Measurements from ENCODE around the gene PRRX2. TPM values are rescaled to one million over a fixed set of nuclear protein-coding genes. Genes with fewer than 3 reads are reported as not detected.
"Not testable (repeated sequence)": the region's sequence is repeated elsewhere in the genome, so short reads cannot be mapped to it uniquely, and the experiment has no call there.

Gene PRRX2
- polyA plus RNA-seq, 1 donor: 4.5 TPM

DNA sequence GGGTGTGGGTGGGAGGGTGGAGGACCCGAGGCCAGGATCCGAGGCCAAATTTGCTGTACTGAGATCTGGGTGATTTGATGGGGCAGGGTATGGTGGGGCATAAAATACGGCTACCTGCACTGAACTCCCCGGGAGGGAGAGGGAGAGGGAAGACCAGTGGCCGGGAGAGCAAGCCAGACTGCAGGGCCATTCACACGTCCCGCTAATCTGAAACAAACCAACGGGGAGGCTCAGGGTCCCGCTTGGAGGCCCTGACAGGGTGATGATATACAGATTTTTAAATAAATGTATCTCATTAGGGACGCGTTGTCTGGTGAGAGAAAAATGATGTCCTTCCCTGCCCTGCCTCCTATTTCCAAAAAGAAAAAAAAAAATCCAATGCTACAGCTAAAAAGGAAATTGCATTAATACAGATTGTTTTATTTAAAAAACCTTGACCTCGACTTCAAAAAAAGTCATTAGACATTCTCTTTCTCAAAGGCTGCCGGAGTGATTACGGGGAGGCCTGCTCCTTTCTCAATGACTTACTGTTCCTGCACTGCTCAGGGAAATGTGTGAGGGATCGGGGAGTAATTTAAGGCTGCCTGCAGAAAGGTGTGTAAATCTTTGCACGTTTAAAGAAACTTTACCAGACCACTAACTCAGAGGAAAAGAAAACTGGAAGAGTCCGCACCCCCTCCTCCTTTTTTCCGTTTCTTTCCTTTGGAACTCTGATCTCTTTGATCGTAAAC is 11.5 kb upstream of the PRRX2 start:
- no peak for DNase-seq (ENCODE audit: low read depth)

DNA sequence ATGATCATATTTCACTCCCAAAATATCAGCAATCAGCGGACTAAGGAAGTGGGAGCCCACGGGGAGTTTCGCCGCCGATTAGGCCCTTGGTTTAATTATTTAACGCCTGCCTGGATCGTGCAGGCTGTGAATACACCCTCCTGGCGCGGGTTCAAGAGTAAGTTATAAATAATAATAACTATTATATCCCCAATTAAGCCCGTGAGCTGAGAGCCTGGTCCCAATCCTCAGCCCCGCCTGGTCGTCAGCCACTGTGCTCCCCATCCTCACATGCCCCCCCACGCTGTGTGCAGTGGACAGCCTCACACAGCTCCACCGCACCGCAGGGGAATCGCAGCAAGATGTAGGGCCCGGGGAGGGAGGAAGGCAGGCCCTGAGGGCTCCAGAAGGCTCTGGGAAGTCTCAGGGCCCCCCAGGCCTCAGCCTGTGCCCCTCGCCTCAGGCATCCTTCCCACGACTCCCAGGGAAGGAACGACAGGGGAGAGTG is 10.8 kb upstream of the PRRX2 start:
- DNase-seq (ENCODE audit: low read depth): no peak

DNA sequence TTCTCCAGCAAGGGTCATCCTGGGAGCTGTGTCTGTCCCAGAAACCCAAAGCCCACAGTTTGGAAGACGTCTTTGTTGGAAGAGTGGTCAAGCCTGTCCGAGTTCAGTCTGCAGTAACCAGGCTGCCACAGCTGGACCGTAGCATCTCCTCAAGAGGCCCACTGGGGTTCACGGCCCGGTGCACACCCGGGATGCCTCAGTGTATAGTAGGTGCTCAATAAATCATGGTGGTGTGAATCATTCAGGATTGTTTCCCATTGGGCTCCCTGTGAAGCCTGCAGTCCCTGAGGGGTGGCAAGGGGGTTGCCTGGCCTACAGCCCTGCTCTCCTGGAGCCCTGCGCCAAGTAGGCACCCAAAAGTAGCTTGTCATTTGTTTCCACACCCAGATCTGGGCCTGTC is 10.3 kb upstream of the PRRX2 start:
- DNase-seq (ENCODE audit: low read depth): no peak

DNA sequence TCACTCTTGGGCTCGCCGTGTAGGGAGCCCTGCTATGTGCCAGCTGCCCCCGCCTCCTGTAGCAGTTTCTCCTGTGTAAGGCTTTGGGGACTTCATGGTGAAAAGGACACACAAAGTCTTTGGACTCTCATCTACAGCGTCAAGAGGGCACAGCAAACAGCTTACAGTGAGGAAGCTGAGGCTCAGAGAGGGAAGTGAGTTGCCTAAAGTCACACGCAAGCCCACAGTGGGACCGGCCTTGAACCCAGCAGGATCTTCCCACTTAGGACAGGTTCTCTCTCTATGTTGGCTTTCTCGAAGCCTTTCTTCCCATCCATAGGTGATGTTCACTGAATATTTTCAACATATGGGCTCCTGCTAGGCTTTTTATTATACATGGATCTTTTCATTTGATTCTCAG is 9.8 kb upstream of the PRRX2 start:
- no peak for DNase-seq (ENCODE audit: low read depth)

DNA sequence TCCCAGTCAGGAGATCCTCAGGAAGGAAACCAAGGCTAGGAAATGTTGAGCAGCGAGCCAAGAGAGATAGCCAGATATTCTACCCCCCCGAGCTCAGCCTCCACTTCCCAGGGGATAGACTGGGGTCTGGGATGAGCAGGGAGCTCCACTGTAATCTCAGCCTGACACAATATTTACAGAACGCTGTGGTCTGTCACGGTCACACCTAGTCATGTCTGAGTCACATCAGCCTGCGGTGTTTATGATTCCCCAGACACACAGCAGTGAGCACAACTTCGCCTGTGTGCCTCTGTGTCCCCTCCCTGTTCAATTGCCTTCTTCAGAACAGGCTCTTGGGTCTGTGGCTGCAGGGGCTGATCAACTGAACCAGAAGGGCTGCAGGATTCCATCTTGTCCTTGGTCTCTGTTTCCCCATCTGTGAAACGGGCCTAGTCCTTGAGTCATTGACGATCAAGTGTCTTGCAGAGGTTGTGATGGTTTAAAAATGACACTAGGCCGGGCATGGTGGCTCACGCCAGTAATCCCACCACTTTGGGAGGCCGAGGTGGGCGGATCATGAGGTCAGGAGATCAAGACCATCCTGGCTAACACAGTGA is 8.6 kb upstream of the PRRX2 start:
- DNase-seq (ENCODE audit: low read depth): no peak

DNA sequence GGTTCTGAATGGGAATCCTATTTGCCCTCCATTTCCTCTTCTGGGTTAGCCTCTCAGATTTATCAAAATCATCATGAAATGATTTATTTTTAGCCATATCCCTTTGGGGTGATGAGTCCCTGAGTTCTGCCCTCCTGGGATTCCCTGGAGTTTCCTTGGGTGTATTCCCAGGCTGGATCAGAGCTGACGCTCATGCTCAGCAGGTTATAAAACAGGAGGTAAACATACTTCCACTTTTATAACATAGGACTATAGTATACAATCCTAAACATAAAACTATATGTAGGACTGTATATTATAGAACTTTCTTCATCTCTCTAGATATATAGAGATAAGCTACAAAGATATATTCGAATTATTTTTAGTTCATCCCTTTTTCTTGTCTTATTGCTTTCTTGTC is 4.4 kb upstream of the PRRX2 start:
- DNase-seq (ENCODE audit: low read depth): no peak

DNA sequence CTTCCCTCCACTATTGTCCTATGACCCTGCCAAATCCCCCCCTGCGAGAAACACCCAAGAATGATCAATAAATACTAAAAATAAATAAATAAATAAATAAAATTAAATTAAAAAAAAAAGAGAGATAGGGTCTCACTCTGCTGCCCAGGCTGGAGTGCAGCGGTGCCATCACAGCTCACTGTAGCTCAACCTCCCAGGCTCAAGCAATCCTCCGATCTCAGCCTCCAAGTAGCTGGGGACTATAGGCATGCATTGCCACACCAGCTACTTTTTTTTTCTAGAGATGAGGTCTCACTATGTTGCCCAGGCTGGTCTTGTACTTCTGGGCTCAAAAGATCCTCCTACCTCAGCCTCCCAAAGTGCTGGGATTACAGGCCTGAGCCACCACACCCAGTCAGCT is 3.2 kb upstream of the PRRX2 start:
- not testable (repeated sequence) for DNase-seq (ENCODE audit: low read depth)

DNA sequence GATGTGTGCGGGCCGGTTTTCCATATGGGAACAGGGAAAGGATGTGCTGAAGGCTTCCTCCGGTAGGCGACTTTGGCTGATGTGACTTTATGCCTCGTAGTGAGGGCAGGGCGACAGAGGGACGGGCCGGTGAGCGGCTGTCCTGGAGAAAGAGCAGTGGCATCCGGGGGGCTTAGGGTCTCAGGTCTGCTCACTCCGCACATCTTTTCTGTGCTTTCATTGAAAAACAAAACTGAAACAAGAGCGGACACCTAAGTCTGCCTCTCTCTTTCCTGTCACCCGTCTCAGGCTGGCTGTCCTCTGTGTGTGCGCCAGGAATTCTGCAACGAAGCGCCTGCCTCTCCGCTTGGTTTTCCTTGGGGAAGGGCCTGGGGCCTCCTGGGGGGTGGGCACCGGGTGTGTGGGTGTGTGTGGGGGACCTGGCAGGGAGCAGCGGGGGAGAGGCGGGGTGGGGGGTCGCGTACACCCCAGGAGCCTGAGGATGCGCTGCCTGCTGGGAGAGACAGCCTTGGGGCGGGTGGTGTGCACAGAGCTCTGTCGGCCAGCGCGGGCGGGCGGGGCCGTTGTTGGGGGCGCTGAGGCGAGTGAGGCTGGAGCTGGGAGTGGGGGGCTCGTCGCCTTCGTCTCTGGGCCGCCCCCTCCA is 580 bp upstream of the PRRX2 start:
- DNase-seq (ENCODE audit: low read depth): no peak

DNA sequence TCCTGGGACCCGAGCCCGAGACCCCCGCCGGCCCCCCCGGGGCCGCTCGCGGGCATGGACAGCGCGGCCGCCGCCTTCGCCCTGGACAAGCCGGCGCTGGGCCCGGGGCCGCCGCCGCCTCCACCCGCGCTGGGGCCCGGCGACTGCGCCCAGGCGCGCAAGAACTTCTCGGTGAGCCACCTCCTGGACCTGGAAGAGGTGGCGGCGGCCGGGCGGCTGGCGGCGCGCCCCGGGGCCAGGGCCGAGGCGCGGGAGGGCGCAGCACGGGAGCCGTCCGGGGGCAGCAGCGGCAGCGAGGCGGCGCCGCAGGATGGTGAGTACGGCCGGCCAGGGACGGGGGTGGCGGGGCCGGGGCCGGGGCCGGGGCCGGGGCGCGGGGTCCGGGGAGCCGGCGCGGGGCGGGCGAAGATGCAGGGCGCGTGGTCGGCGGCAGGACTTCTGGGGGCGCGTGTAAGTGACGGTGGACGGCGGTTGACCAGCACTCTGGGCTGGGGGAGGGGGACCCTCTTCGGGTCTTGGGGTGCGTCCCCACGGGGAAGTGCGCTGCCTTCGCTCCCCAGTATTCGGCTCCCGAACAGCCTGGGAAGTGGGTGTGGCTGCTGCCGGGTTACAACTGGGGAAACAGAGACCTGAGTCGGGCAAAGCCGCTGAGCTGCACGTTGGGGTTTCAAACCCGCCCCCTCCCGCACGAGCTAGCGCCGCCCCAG is 520 bp downstream of the PRRX2 start:
- DNase-seq (ENCODE audit: low read depth): no peak

DNA sequence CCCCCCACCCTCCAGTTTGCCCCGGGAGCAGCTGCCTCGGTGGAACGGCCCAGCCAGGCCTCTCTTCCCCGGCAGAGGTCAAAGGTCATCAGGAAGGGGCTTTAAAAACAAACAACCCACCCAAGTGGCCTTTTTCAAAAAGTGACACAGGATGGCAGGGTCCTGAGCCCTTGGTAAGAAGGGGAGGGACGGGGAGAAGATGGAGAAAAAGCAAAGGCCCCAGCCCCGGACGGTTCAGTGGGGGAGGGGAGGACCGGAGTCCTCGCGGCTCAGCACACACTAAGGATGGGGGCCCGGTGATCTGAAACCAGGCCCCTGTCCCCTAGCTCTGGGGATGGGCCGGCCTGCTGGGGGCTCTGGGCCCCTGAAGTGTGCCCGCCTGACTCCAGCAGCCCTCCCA is 1.1 kb downstream of the PRRX2 start:
- no peak for DNase-seq (ENCODE audit: low read depth)

DNA sequence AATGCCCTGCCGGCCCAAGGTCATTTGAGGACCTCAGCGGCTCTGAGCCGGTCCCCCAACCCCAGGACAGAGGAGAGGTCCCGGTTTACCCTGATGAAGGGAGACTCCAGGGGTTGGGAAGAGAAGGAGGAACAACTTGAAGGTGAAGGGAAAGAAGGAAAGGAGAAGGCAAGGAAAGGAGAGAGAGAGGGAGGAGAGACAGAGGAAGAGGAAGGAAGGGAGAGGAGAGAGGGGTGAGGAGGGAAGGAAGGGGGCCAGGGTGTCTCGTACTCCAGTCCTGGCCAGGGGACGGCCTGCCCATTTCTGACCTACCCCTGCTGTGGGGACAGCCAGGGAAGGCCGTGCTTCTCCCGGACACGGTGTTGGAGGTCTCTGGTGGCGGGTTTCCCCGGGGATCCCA is 1.9 kb downstream of the PRRX2 start:
- DNase-seq (ENCODE audit: low read depth): no peak

DNA sequence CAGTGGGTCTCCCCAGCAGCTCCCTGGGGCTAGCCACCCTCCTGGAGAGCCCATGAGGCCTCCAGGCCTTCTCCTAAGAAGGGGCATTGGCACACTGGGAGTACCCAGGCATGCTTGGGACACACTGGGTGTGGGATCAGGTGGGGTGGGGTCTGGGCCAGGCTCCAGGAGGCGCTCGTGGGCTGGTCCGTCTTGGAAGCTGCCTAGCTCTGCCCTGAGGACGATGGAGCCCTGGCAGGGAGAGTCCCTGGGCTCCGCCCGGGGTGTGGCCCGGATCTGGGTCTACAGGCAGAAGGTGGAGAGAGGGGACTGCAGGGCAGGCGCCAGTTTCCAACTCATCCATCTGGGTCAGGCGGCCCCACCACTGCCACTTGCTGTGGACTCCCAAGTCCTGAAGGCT is 2.4 kb downstream of the PRRX2 start:
- DNase-seq (ENCODE audit: low read depth): no peak

DNA sequence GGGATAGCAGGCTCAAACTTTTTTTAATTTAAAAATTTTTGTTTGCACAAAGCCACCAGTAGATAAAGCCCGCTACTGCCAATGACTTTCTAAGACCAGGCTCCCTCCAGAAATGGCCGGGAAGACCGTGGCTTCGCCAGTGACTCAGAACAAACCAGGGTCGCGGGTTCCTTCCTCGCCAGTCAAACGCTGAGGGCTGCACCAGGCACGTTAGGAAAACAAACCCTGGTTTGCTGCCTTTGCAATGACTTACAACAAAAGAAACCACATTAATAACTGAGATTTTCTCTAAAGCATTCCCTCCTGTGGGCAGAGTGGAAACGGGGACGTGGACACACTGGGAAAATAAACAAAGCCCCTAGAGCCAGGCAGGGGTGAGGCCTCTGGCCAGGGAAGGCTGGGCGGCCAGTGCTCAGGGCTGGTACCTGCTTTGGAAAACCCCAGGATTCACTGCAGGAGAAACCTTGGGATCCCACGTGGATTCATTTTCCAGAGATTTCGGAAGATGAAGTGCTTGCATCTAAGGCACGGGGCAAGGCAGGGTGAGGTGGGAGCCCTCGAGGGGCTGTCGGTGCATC is 3.8 kb downstream of the PRRX2 start:
- no peak for DNase-seq (ENCODE audit: low read depth)

DNA sequence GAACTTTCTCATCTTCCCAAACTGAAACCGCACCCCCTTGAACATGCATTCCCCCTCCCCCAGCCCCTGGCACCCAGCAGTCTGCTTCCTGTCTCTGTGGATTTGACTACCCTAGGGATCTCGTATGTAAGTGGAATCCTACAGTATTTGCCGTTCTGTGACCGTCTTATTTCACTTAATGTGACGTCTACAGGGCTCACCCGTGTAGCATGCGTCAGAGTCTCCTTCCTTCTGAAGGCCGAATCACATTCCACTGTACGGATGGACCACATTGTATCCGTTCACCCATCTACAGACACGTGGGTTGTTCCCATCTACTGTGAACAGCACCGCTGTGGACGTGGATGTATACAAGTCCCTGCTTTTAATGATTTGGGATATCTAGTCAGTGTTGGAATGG is 4.5 kb downstream of the PRRX2 start:
- no peak for DNase-seq (ENCODE audit: low read depth)

DNA sequence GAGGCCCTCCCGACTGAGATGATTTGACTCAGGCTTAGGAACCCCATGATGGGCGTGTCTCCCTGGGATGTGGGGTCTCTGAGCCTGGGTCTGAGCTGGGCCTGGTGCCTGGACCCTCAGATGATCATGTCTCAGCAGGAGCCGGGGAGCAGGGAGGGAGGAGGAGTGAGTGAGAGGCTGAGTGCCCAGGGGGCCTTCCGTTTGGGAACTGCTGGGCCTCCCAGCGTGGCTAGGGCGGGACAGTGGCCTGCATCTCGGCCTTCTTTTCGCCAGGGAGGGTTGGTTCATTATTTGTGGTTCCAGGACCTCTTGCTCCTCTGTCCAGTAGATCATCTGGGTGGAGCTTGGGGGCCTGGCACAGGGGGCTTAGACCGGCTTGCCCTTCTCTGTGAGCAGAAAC is 5.6 kb downstream of the PRRX2 start:
- DNase-seq (ENCODE audit: low read depth): no peak

DNA sequence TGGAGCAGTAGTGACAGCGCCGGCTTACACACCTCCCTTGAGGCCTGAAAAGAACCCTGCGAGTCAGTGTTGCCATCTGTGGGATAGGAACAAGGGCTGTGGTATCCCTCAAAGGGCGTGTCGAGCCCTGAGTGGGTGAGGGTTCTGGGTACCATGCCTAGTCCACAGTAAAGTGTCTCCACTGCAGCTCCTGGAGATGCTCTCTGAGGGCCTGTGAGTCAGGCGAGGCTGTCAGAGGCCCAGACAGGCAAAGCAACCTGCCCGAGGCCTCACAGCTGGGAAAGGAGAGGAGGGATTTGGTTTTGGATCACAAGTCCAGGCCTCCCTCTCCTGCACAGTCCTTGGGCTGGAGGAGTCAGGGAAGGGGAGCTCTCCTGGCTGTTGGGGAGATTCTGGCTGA is 6.1 kb downstream of the PRRX2 start:
- DNase-seq (ENCODE audit: low read depth): no peak

DNA sequence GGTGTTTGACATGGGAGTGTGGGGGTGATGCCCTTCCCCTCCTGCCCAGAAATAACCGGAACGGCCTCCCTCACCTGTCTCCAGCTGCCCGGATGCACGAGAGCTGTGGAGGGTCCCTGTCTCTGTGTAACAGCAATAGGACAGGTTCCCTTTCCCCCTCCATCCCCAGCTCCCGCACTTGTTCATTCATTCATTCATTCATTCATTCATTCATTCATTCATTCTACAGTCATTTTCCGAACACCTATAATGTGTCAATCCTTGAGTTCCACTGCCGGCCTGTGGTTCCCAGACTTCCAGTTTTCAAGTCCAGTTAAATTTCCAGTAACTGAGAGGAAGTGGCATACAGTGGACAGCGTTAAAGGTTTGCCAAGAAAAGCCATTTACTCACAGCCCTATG is 7.3 kb downstream of the PRRX2 start:
- DNase-seq (ENCODE audit: low read depth): no peak

DNA sequence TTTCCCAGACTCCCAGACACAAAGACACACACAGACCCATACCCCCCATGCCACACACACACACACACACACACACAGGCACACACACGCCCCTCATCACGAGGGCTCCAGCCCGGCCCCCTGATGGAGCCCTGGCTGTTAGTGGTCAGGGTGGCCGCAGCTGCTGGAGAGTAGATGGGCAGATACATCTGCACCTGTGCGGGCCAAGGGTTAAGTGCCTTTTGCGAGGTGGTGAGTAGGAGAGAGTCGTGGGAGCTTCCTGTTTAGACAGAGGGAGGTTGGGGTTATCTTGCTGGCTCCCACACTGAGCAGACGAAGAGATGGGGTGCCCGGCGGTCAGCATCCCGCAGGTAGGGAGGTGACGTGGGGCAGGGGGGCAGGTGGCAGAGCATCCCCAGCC is 8.2 kb downstream of the PRRX2 start:
- DNase-seq (ENCODE audit: low read depth): no peak

DNA sequence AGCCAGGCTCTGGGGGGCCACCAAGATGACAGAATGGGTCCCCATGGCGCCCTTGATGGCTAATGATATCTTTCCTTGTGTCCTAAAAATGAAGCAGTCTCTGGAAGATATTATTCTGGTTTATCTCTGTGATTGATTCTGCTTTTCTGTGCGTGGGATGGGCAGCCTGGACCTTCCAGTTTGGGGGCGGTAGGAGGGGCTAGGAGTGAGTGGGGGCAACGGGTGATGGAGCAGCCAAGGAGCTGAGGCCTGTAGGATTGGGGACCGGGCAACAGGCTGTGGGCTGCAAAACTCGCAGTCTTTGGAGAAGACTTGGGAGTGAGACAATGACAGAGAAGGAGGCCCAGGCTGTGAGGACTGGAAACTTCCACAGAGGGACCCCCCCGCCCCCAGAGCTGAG is 8.8 kb downstream of the PRRX2 start:
- no peak for DNase-seq (ENCODE audit: low read depth)

DNA sequence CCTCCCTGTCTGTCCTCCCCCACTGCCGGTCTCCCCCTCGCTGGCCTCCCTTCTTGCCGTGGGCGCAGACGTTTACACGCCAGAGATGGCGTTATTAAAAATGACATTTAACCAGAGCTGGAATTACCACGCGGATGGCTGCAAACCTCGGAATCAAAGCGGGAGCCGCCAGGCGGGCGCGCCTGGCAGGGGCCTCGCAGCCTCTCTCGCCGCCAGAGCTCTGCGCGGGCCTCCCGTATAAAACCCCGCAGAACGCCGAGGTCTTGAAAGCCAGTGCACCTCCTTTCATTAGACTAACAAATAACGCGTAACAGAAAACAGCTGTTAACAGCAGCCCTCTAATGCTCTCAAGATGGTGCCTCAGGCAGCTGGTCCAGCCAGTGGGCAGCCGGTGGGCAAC is 10.2 kb downstream of the PRRX2 start:
- no peak for DNase-seq (ENCODE audit: low read depth)

DNA sequence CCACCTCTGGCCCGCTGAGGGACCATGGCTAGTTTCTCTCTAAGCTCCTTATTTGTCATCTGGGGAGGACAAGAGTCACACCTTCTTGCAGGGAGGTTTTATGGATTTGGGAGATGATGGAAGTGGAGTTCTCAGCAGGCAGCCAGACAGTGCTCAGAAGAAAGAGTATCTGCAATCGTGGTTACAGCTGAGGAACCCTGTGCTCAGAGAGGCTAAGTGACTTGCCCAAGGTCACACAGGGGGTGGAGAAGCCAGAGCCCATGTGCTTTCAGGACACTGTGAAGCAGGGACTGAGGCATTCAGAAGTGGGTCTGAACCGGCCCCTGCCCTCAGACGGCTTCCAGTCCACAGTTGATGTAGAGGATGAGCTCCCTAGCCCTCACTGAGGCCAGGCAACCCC is 10.8 kb downstream of the PRRX2 start:
- no peak for DNase-seq (ENCODE audit: low read depth)

DNA sequence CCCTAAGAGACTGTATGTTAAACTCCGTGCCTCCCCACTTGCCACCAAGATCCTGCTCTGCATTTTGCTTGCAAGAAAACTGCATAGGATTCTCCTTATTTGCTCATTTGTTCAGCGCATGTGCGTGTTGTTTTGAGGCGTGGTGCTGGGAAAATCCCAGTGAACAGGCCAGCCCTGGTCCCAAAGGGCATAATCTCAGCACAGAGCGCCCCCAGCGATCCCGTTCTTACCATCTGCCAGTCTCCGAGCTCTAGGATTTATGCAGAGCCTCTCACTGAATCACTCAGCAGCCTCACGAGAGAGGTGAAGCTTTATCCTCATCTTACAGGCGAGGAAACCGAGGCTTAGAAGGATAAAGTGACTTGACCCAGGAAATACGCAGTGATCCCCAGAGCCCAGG is 11.5 kb downstream of the PRRX2 start:
- no peak for DNase-seq (ENCODE audit: low read depth)

Data from forelimb muscle (tissue), 1 donor.